Measurements from ENCODE around the gene LIG4.

LIG4 gene

GRCh38 chr13:108193806-108194205 is 21.5 kb downstream of the LIG4 start:
- no peaks in the 10 kb centered on the region for H3K36me3 ChIP-seq
- H3K9me3 ChIP-seq, result peaks cover 7% of the 10 kb centered on the region
- H3K27ac ChIP-seq, result no peak overlapping the region
- H3K27me3 ChIP-seq, result no peaks in the 10 kb centered on the region
- no peak overlapping the region for H3K4me3 ChIP-seq (ENCODE audit: low read depth in 1 of 2, low read length in 1 of 2)
- H3K4me1 ChIP-seq (ENCODE audit: control insufficient read depth in 1 of 2, insufficient read depth in 1 of 2, low read depth in 1 of 2, low read length in 1 of 2), result no peaks in the 10 kb centered on the region
- TF ChIP-seq CTCF (IDR thresholded peaks at IDR 0.05), result no peak

- Histone ChIP-seq H3K27me3 (no peaks in the 10 kb centered on the region), H3K9me3 (peaks cover 7% of the 10 kb centered on the region), H3K4me3 (ENCODE audit: low read depth in 1 of 2, low read length in 1 of 2) (no peak overlapping the region), H3K4me1 (ENCODE audit: control insufficient read depth in 1 of 2, insufficient read depth in 1 of 2, low read depth in 1 of 2, low read length in 1 of 2) (no peaks in the 10 kb centered on the region), H3K36me3 (no peaks in the 10 kb centered on the region), H3K27ac (no peak overlapping the region)
- no peak for TF ChIP-seq CTCF (IDR thresholded peaks at IDR 0.05)
Observed at GRCh38 chr13:108190897-108191296, 24.4 kb downstream of the LIG4 start.

- Histone ChIP-seq H3K27ac (no peak overlapping the region), H3K36me3 (no peaks in the 10 kb centered on the region), H3K4me1 (ENCODE audit: control insufficient read depth in 1 of 2, insufficient read depth in 1 of 2, low read depth in 1 of 2, low read length in 1 of 2) (no peaks in the 10 kb centered on the region), H3K9me3 (no peaks in the 10 kb centered on the region), H3K27me3 (no peaks in the 10 kb centered on the region), H3K4me3 (ENCODE audit: low read depth in 1 of 2, low read length in 1 of 2) (no peak overlapping the region)
- TF ChIP-seq CTCF (IDR thresholded peaks at IDR 0.05), result no peak
Observed at GRCh38 chr13:108188260-108188659, 27.1 kb downstream of the LIG4 start.

- TF ChIP-seq CTCF (IDR thresholded peaks at IDR 0.05), result no peak
- no peak overlapping the region for H3K4me3 ChIP-seq (ENCODE audit: low read depth in 1 of 2, low read length in 1 of 2)
- H3K36me3 ChIP-seq, result no peaks in the 10 kb centered on the region
- H3K4me1 ChIP-seq (ENCODE audit: control insufficient read depth in 1 of 2, insufficient read depth in 1 of 2, low read depth in 1 of 2, low read length in 1 of 2), result no peaks in the 10 kb centered on the region
- H3K27ac ChIP-seq, result no peak overlapping the region
- no peaks in the 10 kb centered on the region for H3K27me3 ChIP-seq
- no peaks in the 10 kb centered on the region for H3K9me3 ChIP-seq
Observed at GRCh38 chr13:108185223-108185622, 30.1 kb downstream of the LIG4 start.

- H3K27me3 ChIP-seq, result no peaks in the 10 kb centered on the region
- no peaks in the 10 kb centered on the region for H3K4me1 ChIP-seq (ENCODE audit: control insufficient read depth in 1 of 2, insufficient read depth in 1 of 2, low read depth in 1 of 2, low read length in 1 of 2)
- no peak for TF ChIP-seq CTCF (IDR thresholded peaks at IDR 0.05)
- H3K9me3 ChIP-seq, result no peaks in the 10 kb centered on the region
- no peak overlapping the region for H3K27ac ChIP-seq
- H3K36me3 ChIP-seq, result no peaks in the 10 kb centered on the region
- no peak overlapping the region for H3K4me3 ChIP-seq (ENCODE audit: low read depth in 1 of 2, low read length in 1 of 2)
Observed at GRCh38 chr13:108182652-108183051, 32.7 kb downstream of the LIG4 start.

GRCh38 chr13:108178078-108178477 is 37.3 kb downstream of the LIG4 start:
- Histone ChIP-seq H3K4me1 (ENCODE audit: control insufficient read depth in 1 of 2, insufficient read depth in 1 of 2, low read depth in 1 of 2, low read length in 1 of 2) (no peaks in the 10 kb centered on the region), H3K27me3 (no peaks in the 10 kb centered on the region), H3K36me3 (no peaks in the 10 kb centered on the region), H3K9me3 (no peaks in the 10 kb centered on the region), H3K27ac (no peak overlapping the region), H3K4me3 (ENCODE audit: low read depth in 1 of 2, low read length in 1 of 2) (no peak overlapping the region)
- TF ChIP-seq CTCF (IDR thresholded peaks at IDR 0.05), result no peak

Measured in neutrophil (primary cell).